ENCODE results near the gene HMGN2.
"Not testable (repeated sequence)": the region's sequence is repeated elsewhere in the genome, so short reads cannot be mapped to it uniquely, and the experiment has no call there.

The HMGN2 gene

DNA sequence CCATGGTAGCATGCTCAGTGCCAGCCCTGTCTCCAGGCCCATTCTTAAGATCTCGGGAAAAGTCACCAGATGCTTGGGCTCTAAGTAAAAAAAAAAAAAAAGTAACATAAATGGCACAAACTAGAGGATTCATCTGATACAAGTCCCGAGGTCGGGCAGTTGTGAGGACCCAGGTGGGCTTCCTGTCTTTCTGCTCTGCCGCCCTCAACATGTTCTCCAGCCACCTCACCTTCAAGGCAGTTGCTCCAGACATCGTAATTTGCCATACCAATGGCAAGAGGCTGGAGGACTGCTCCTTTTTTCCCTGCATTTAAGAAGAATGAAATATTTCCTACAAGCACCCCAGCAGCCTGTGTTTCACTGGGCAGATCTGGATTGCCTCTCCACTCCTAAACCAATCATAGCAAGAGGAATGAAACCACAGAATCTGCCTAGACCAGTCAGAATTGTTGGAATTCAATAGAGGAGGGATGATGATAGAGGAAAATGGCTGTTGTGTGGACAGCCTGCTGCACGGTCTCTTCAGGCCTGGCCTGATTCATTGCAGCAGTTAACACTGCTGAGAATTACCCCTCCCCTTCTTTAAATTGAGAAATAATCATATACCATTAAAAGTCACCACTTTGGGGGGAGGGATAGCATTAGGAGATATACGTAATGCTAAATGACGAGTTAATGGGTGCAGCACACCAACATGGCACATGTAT is 5.4 kb downstream of the HMGN2 start:
- DNase-seq (ENCODE audit: low read depth in 2 of 2) = no peak

DNA sequence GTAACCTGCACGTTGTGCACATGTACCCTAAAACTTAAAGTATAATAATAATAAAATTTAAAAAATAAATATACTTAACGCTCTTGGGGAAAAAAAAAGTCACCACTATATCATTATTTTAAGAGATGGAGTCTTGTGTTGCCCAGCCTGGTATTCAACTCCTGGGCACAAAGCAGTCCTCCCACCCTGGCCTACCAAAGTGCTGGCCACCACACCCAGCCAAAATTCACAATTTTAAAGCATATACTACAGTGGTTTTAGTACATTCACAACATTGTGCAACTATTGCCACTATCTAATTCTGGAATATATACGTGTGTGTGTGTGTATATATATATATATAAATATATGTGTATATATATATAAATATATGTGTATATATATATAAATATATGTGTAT is 5.9 kb downstream of the HMGN2 start:
- no peak for DNase-seq (ENCODE audit: low read depth in 2 of 2)

DNA sequence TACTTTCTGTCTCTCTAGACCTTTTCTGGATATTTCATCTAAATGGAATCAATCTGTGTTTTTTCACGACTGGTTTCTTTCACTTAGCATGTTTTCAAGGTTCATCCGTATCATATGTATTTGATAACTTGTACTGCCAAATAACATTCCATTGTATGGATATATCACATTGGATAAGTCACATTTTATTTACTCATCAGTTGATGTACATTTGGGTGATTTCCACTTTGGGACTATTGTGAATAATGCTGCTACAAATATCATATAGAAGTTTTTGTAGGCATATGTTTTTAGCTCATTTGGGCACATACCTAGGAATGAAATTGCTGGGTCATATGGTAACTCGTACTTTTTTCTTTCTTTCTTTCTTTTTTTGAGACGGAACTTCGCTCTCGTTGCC is 6.7 kb downstream of the HMGN2 start:
- DNase-seq (ENCODE audit: low read depth in 2 of 2) = no peak

DNA sequence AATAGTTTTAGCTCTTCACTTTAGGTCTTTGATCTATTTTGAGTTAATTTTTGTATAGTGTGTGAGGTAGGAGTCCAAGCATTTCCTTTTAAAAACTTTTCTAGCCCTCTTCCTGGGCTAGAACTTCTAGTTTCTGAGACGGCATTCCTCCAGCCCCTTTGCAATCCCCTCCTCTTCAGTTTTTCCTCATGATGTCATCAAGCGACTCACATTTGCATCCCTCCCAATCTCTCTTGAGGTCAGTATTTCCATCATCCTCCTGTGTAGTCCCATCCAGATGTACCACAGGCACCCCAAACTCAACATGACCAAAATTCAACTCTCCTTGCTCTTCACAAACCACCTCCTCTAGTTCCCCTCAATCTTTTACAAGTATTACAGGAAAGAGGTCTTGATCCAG is 10.7 kb downstream of the HMGN2 start:
- DNase-seq (ENCODE audit: low read depth in 2 of 2) = no peak

DNA sequence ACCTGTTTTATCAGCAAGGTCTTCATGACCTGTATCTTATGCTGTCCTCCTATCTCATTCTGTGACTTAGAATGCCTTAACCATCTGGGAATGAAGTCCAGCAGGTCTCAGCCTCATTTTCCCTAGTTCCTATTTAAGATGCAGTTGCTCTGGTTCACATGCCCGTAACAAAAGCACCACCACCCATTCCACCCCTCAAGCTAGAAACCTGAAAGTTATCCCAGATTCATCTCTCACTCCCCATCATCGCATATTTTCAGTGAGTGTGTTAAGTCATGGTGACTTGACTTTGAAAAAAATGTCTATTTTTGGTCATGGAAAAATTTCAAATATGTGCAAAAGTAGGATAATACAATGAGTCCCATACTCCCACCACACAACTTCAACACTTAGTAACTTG is 11.7 kb downstream of the HMGN2 start:
- DNase-seq (ENCODE audit: low read depth in 2 of 2) = no peak

DNA sequence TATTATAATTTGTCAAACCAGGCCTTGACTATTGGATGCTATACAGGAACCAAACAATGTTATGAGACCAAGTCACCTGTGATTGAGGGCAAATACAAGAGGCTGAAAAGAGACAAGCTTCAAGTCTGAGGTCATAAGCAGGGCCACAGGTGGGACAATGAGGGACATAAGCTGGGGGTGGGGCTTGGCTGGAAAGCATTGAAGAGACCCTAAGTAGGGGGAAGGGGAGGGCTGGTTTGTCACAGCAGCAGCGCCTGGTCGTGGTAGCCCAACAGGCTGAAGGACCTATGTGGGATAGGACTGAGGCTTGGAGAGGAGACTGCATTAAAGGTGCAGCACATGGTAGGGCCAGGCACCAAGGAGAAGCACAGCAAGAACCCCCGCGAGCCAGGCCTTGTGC is 17.9 kb downstream of the HMGN2 start:
- no peak for DNase-seq (ENCODE audit: low read depth in 2 of 2)

DNA sequence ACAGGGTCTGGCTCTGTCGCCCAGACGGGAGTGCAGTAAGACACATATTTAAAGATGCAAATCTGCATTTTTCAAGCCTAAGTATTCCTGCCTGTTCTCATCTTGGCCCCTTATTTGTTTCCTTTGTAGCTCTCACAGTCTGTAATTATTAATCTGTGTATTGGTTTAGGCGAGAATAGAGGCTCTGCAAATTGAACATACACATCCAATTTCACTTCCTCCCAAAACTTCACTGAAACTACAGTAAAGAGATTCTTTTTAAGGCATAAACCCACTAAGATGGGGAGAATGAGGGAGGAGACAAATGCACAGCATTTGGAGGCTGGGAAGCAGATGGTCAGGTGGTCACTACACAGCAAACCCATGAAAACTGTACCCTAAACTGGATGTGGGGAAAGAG is 21.0 kb downstream of the HMGN2 start:
- DNase-seq (ENCODE audit: low read depth in 2 of 2) = no peak

DNA sequence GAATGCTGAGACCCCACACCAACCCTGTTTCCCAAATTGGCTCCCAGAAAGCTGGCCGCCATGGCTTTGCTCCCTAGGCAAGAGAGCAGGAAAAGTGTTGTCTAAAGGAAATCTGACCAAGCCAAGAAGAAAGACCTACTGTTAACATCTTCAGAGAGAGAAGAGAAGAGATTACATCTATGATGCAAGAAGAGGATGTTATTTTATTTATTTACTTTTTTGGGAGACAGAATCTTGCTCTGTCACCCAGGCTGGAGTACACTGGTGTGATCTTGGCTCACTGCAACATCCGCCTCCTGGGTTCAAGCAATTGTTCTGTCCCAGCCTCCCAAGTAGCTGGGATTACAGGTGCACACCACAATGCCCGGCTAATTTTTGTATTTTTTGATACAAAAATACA is 21.7 kb downstream of the HMGN2 start:
- DNase-seq (ENCODE audit: low read depth in 2 of 2) = no peak

DNA sequence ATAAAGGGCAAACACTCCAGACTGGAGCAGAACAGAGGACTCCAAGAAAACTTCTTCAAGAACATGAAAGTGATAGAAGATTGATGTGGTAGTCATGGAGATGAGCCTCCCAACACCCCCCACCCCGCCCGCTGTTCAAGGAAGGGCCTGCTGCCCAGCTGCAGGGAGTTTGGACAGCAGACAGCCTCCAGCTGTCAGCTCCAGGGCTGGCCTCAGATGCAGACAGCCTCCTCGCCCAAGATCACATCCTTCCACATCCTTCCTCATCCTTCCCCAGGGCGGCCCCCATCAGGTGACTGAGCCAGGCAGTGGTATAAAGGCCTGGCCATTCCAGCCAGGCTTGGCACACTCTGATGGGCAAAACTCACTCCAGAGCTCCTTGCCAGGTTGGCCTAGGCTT is 24.6 kb downstream of the HMGN2 start:
- no peak for DNase-seq (ENCODE audit: low read depth in 2 of 2)

DNA sequence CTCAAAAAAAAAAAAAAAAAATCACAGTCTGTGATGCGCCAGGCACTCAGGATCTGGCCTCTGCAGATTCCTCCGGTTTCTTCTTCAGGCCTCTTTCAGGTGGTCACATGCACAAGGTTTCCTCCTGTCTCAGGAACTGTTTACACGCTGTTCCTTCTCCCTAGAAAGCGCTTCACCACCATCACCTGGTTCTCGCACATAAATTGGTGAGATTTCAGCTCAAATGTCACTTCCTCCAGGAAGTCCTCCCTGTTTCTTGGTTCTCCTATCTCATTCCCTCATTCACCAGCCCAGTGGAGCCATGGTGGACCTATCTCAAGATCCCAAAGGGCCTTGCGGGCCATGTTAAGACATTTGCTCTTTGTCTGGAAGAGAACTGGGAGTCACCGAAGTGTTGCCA is 26.7 kb downstream of the HMGN2 start:
- DNase-seq (ENCODE audit: low read depth in 2 of 2) = no peak

DNA sequence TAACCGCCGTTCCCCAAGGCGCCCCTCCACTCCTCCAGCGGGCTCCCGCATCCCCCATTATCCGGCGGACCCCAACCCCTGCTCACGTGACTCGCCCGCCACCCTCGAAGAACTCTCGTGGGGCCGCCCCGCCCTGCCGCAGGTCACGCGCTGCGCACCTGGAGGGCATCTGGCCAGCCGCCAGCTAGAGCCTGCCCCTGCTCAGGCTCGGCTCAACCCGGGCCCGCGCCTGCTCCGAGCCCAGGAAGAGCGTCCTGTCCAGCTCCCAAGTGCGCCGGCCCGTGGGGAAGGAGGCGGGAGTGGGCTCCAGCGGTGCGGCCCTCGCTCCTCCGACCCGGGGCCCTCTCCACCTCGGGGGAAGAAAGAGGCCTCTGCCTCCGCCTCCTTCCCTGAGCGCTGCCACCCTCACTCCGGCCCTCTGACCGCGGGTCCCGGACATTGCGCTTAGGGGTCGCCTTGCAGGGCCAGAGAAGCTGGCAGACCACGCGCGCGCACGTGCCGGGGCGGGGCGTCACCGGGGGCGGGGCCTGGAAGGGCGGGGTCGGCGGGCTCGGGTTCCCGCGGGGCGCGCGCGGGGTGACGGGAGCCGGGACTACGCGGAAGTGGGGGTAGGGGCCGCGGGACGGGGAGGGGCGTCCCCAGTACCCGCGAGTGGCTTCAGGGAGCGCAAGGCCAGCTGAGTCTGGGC is 28.4 kb downstream of the HMGN2 start:
- peak; percentile 87 to 88 for DNase-seq (ENCODE audit: low read depth in 2 of 2)

DNA sequence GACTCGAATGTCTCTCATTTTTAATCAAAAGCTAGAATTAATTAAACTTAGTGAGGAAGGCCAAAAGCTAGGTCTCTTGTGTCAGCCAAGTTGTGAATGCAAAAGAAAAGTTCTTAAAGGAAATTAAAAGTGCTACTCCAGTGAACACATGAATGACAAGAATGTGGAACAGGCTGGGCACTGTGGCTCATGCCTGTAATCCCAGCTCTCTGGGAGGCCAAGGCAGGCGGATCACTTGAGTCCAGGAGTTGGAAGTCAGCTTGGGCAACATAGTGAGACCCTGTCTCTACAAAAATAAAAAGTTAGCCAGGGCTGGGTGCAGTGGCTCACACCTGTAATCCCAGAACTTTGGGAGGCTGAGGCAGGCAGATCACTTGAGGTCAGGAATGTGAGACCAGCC is 38.5 kb downstream of the HMGN2 start:
- not testable (repeated sequence) for DNase-seq (ENCODE audit: low read depth in 2 of 2)

DNA sequence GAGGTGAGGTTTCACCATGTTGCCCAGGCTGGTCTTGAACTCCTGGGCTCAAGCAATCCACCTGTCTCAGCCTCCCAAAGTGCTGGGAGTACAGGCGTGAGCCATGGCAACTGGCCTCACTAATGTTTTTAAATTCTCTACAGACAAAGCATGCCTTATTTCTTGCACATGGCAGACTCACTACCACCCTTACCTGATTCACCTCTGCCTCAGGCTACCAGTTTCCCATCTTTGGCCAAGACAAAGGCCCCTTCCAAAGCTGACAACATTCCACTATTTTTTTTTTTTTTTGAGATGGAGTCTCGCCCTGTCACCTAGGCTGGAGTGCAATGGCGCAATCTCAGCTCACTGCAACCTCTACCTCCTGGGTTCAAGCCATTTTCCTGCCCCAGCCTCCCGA is 43.6 kb downstream of the HMGN2 start:
- not testable (repeated sequence) for DNase-seq (ENCODE audit: low read depth in 2 of 2)

DNA sequence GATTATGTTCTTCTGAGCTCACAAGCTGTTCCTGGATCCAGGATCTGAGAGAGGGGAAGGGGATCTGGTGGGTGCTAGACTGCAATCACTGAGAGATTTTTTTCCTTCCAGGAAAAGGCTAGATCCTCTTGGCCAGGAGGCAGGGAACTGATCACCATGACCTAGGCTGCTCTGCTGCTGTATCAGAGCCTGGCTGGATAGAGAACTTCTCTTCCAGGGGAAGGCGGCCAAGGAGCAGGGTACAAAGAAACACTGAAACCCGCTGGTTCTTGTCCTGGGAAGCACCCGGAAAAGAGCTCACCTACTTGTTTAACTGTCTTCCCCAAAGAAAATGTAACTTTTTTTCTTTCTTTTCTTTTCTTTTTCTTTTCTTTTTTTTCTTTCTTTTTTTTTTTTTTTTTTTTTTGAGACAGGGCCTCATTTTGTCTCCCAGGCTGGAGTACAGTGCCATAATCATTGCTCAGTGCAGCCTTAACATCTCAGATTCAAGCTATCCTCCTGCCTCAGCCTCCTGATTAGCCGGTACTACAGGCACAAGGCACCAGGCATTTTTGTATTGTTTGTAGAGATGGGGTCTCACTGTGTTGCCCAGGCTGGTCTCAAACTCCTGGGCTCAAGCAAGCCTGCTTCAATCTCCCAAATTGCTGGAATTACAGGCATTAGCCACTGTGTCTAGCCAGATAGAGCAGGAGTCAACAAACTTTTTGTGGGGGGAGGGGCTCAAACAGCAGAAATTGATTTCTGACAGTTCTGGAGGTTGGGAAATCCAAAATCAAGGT is 44.9 kb downstream of the HMGN2 start:
- no peak for DNase-seq (ENCODE audit: low read depth in 2 of 2)

DNA sequence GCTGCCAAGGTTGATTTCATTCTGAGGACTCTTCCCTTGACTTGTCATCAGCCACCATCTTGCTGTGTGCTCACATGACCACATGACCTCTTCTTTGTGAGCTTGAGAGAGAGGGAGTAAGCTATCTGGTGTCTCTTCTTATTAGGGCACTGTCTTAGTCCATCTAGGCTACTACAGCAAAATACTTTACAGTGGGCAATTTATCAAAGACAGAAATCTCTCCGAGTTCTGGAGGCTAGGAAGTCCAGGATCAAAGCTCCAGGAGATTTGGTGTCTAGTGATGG is 45.5 kb downstream of the HMGN2 start:
- DNase-seq (ENCODE audit: low read depth in 2 of 2) = no peak

DNA sequence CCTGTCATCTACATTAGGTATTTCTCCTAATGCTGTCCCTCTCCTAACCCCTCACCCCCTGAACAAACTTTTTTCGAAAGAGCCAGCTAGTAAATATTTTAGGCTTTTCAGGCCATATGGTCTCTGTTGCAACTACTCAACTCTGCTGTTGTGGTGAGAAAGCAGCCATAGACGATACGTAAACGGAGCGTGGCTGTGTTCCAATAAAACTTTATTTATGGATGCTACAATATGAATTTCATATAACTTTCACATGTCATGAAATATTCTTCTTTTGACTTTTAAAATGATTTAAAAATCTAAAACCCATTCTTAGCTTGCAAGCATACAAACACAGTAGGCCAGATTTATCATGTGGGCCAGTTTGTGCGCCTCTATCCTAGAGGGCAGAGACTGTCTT is 46.1 kb downstream of the HMGN2 start:
- no peak for DNase-seq (ENCODE audit: low read depth in 2 of 2)

DNA sequence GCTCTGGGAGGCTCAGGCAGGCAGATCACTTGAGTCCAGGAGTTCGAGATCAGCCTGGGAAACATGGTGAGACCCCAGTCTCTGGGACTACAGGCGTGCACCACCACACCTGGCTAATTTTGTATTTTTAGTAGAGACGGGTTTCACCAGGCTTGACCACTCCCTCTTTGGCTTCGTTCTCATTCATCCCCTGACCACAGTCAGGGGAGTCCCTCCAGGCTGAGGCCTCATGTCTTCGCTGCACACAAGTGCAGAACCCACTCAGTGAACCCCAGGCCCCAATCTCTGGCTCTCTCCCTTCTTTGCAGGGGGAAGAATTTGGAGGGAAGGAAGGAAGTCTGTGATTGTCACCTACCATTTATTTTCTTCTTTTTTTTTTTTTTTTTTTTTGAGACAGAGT is 48.1 kb downstream of the HMGN2 start:
- no peak for DNase-seq (ENCODE audit: low read depth in 2 of 2)

DNA sequence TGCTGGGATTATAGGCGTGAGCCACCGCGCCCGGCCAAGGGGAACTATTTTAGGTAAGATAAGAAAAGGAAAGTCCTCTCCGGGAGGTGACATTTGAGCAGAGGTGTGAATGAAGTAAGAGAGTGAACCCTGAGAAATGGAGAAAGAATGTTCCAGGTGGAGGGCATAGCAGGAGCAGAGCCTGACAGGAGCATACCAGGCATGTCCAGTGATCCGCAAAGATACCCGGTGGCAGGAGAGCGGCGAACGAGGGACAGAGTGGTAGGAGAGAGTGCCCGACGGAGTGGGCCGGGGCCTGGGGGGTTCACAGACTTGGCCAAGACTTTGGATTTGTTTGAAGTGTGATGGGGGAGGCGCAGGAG is 49.4 kb downstream of the HMGN2 start:
- DNase-seq (ENCODE audit: low read depth in 2 of 2) = no peak

DNA sequence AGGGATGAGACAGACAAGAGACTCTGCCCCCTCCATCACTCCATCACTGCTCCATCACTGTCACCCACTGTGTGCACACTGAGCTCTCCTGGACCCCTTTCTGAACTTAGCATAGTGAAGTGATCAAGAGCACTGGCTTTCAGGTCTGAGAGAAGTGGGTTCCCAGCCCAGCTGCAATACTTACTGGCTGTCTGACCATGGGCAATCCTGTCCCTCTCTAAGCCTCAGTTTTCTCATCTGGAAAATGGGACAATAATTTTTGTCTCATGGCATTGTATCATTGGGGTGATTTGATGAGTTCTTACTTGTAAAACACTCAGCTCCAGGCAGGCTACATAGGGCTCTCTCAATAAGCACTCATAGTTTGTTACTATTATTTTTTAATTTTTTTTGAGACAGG is 49.8 kb downstream of the HMGN2 start:
- no peak for DNase-seq (ENCODE audit: low read depth in 2 of 2)

DNA sequence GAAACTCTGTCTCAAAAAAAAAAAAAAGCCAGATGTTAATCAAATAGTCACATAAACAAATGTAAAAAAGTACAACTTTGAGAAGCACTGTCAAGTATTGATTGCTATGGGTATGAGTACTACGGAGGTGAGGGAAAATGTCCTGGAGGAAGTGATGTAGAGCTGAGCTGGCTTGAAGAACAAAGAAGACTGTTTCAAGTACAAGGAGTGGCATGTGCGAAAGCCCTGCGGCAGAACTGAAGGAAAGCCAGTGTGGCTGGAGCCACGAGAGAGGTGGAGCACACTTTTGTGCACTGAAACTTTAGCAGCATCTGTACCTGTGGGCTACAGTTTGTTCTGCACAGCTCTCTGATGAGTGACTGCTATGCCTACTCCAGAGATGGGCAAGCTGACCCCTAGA is 51.9 kb downstream of the HMGN2 start:
- DNase-seq (ENCODE audit: low read depth in 2 of 2) = no peak
